Stimulated activated CD4-positive, alpha-beta T cell treated with anti-CD3 and anti-CD28 coated beads, Interleukin-15, amount 100 ng/mL, for 24 hours (primary cell): ENCODE data around the gene KIF2C.
"Not testable (repeated sequence)": the region's sequence is repeated elsewhere in the genome, so short reads cannot be mapped to it uniquely, and the experiment has no call there.

Experiments used
- DNase-seq: peaks from one replicate; pipeline ENCODE4 v3.0.0-alpha.2; 2020

The KIF2C gene

DNA sequence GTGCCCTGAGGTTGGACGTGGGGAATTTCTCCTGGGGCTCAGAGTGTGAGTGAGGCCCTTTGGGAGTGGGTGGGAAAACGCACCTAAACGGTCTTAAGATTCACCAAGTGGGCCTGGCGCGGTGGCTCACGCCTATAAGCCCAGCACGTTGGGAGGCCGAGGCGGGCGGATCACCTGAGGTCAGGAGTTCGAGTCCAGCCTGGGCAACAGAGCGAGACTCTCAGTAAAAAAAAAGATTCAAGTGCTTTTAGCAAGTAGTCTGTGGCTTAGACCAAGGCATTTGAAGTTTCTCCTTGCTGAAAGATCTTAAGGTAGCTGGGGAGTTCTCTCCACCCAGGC, 37.1 kb downstream of the KIF2C start:
- DNase-seq = no peak

DNA sequence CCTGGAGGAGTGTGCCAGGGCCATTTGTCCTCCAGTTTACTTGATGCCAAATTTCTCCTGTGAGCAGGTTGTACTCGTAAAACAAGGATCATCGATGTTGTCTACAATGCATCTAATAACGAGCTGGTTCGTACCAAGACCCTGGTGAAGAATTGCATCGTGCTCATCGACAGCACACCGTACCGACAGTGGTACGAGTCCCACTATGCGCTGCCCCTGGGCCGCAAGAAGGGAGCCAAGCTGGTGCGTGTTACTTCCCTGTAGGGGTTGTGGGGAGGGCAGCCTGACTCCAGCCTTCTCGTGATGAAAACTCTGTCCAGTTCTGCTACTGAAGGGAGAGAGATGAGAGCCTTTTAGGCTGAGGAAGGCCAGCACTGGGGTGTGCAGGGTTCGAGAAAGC, 37.9 kb downstream of the KIF2C start:
- DNase-seq = no peak

- DNase-seq = no peak
Measured at GRCh38 chr1:44777969-44778635, 38.5 kb downstream of the KIF2C start.

DNA sequence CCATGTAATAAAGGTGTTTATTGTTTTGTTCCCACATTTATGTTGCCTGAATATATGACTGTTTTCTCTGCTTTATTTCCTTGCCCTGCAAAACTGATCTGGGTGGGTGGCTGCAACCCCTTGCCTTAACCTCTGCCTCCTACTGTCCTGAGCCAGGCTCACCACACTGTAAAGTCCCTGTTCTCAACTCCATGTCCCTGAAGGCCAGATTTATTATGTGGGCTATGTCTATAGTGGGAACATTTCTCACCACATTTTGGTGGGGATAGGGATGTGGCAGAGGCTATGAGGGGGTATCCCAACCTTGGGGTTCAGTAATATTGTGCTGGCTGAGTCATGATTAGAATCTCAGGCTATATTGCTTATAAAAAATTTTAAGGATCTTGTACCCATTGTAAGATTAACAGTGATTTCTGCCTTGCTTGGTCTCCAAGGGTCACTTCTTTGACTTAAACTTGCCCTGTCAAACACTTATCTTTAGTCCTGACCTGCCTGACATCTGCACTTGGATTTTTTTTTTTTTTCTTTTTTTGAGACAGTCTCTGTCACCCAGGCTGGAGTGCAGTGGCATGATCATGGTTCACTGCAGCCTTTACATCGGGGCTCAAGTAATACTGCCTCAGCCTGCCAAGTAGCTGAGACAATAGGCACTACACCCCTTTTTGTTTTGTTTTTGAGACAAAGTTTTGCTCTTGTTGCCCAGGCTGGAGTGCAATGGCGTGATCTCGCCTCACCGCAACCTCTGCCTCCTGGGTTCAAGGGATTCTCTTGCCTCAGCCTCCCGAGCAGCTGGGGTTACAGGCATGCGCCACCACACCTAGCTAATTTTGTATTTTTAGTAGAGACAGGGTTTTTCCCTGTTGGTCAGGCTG, 39.3 kb downstream of the KIF2C start:
- DNase-seq = no peak

- DNase-seq = no peak
Measured at GRCh38 chr1:44780583-44781121, 41.0 kb downstream of the KIF2C start.

GRCh38 chr1:44783697-44784093, 44.1 kb downstream of the KIF2C start:
- no peak for DNase-seq

- DNase-seq = no peak
Measured at GRCh38 chr1:44784094-44785028, 44.7 kb downstream of the KIF2C start.

- no peak for DNase-seq
Measured at GRCh38 chr1:44785029-44785380, 45.4 kb downstream of the KIF2C start.

- DNase-seq = no peak
Measured at GRCh38 chr1:44785501-44786137, 46.0 kb downstream of the KIF2C start.

GRCh38 chr1:44786138-44786840, 46.7 kb downstream of the KIF2C start:
- peak; percentile 85 for DNase-seq

DNA sequence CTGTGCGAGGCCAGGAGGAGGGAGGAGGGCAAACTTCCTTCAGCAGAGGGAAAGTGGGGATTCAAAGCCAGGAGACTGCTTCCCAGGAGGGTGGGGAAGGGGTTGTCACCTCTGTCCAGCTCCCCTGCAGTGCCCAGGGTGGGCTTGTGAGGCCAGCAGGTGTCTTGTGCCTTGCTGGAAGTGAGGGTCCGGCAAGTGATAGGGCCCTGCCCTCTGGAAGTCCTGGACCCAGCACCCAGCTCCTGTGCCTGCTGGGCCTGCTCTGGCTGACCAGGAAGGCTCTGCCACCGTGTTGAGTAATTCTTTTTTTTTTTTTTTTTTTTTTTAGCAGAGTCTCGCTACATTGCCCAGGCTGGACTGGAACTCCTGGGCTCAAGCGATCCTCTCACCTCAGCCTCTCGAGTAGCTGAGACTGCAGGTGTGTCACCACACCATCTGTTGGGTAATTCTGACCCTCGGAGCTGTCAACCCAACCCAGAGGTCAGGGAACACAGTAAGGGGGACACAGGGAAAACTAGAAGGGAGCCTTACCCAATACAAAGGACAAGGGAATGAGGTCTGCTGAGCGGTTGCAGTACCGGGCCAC, 47.3 kb downstream of the KIF2C start:
- DNase-seq = no peak

GRCh38 chr1:44787506-44787905, 47.9 kb downstream of the KIF2C start:
- no peak for DNase-seq

DNA sequence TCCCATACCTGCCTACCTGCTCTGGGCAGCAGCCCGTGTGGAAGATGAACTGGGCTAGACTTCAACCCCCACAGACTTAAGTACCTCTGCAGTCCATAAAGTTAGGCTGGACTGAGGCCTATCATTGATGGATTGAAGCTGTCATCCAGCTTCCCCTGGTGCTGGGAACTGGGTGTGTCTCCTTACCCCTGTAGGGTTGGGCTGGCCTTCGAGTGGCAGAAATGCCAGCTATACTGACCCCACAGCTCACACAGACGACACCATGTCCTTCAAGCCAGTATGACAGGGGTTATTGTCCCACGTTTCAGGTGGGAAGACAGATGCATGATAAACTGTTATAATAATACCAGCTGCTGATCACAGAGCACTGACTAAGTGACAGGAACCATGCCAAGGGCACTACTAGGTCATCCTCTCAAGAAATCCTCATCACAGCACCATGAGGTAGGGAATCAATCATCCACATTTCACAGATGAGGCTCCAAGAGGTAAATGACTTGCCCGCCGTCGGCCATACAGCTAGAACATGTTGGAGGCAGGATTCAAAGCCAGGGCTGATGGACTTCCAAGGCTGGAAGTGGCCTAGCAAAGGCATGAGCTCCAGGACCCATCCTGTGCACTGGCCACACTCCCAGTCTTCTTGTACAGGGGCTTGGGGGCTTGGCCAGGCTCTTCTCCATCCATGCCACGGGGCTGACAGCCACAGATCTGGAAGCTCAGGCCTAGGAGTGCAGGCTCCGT, 48.7 kb downstream of the KIF2C start, which contains the start of gene BEST4:
Gene BEST4, minus strand, starts transcription at position 51 of the 741 bp plus-strand sequence. CDS start 465 bp downstream, outside the sequence.
- DNase-seq = no peak

DNA sequence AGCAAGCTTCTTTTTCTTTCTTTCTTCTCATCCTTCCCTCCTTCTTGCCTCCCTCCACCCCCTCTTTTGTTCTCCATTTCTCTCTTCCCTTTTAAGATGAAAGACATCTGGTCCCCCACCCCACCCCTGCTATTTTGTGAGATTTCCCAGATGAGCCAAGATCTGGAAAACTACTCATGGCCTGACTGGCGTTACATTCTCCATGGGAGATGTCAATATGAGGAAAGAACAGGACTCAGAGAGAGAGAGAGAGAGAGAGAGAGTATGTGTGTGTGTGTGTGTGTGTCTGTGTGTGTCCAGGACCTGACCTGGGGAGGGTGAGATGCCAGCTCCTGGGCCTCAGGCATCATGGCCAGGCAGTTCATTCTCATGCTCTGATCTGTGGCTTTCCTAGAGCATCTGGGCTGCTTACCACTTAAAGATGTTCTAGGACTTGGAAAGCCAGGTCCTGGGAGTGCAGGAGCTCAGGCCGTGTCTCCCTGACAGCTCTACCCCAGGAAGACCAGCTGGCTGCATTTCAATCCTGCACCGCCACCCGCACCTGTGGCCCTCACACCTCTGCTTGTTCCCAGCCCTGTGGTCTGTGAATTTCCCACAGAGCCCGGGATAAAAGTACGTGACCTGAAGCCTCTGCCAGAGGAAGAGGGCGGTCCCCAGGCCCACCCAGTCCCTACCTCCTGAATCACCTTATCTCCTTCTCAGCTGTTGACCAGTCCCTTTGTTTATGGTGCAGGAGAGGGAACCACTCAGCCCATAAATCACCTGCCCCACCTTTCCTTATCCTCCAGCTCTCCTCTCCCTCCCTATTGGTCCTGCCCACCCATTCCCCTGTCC, 51.5 kb downstream of the KIF2C start:
- DNase-seq = no peak

DNA sequence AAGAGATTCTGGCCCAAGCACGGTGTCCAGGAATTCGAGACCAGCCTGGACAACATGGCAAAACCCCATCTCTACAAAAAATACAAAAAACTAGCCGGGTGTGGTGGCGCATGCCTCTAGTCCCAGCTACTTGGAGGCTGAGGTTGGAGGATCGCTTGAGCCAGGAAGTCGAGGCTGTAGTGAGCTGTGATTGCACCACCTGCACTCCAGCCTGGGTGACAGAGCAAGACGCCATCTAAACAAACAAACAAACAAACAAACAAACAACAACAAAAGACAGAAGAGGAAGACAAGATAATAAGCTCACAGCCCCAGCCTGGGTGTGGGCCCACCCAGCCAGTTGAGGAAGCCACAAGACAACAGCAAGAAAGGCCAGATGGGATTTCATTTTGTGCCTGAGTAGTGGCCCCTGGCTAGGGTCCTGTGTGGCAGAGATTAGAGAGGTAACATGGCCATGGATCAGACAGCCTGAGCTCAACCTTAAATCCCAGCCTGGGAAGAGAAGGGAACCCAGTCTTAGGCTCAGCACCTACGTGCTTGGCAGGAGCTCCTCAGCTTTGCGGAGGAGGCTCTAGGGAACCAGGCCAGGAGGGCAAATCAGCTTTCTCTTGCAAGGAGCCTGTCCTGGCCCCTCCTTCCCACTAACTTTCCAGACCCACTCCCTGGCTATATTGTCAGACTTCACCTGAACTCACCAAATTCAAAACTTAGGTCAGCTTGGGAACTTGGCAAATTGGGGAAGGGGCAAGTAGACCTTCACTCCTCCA, 53.3 kb downstream of the KIF2C start:
- no peak for DNase-seq

GRCh38 chr1:44797886-44798285, 58.2 kb downstream of the KIF2C start:
- not testable (repeated sequence) for DNase-seq

GRCh38 chr1:44798481-44799365, 59.1 kb downstream of the KIF2C start:
- DNase-seq = no peak
